T-helper 1 cell treated with Interleukin-12 subunit alpha and Interleukin-12 subunit beta and Interleukin-4 antibody, amounts not matched to agents 30 ng/mL and 1 ng/mL, for 36 hours (primary cell): ENCODE measurements around the gene HNRNPA1. TPM values are rescaled to one million over a fixed set of nuclear protein-coding genes. Genes with fewer than 3 reads are reported as not detected.
"Not testable (repeated sequence)": the region's sequence is repeated elsewhere in the genome, so short reads cannot be mapped to it uniquely, and the experiment has no call there.

Experiments
- intact Hi-C: fragments of 100-400 bp; cut with micrococcal nuclease; formaldehyde crosslinking; loops from one replicate; pipeline ENCODE4 v1.15.1; 2024
- total RNA-seq: library from RNA; stranded (reverse); gene quantifications from 2 replicates; pipeline ENCODE4 v1.2.3, GENCODE V29; 2022

HNRNPA1 gene
- total RNA-seq: 1,289 and 1,304 TPM in 2 replicates

GRCh38 chr12:54280468-54281260, at the start of gene HNRNPA1:
TSS of gene HNRNPA1 (plus strand) at chr12:54280726. CDS start at chr12:54280808, 82 bp downstream.
- intact Hi-C loops: loop anchor here (1.0 to 5.0 kb wide), 13 partner anchors 22 to 1837 kb away; partner anchors contain the start of genes ATP5MC2, CALCOCO1, RPL41 and TARBP2

GRCh38 chr12:54231269-54231668, 49.3 kb upstream of the HNRNPA1 start:
- intact Hi-C loops: not testable (repeated sequence)

- intact Hi-C loops: no loop called here
Measured at GRCh38 chr12:54232790-54233189, 47.7 kb upstream of the HNRNPA1 start.

GRCh38 chr12:54238531-54238930, 42.0 kb upstream of the HNRNPA1 start:
- intact Hi-C loops: no loop called here

GRCh38 chr12:54239620-54240019, 40.9 kb upstream of the HNRNPA1 start:
- intact Hi-C loops: no loop called here

GRCh38 chr12:54240129-54240528, 40.4 kb upstream of the HNRNPA1 start:
- intact Hi-C loops: no loop called here

- intact Hi-C loops: no loop called here
Measured at GRCh38 chr12:54240971-54241588, 39.4 kb upstream of the HNRNPA1 start.

GRCh38 chr12:54246011-54246641, 34.4 kb upstream of the HNRNPA1 start:
- intact Hi-C loops: no loop called here

- intact Hi-C loops: no loop called here
Measured at GRCh38 chr12:54249489-54249888, 31.0 kb upstream of the HNRNPA1 start.

- intact Hi-C loops: loop anchor here (1.0 kb wide), 4 partner anchors 28 to 117 kb away; no protein-coding TSS in a partner anchor
Measured at GRCh38 chr12:54251667-54252284, 28.8 kb upstream of the HNRNPA1 start.

GRCh38 chr12:54253240-54253639, 27.3 kb upstream of the HNRNPA1 start:
- intact Hi-C loops: no loop called here

GRCh38 chr12:54257332-54257731, 23.2 kb upstream of the HNRNPA1 start:
- intact Hi-C loops: no loop called here

- intact Hi-C loops: loop anchor here (2.0 kb wide), 1 partner anchor 23 kb away; the partner anchor contains the start of genes CBX5 and HNRNPA1
Measured at GRCh38 chr12:54258201-54258681, 22.3 kb upstream of the HNRNPA1 start.

GRCh38 chr12:54259194-54260011, 21.1 kb upstream of the HNRNPA1 start:
- intact Hi-C loops: loop anchor here (2.0 kb wide), 1 partner anchor 21 kb away; the partner anchor contains the start of genes CBX5 and HNRNPA1

GRCh38 chr12:54261815-54262402, 18.6 kb upstream of the HNRNPA1 start:
- intact Hi-C loops: no loop called here

GRCh38 chr12:54262403-54262925, 18.1 kb upstream of the HNRNPA1 start:
- intact Hi-C loops: no loop called here

- intact Hi-C loops: no loop called here
Measured at GRCh38 chr12:54265364-54265812, 15.1 kb upstream of the HNRNPA1 start.

GRCh38 chr12:54266852-54267251, 13.7 kb upstream of the HNRNPA1 start:
- intact Hi-C loops: no loop called here

- intact Hi-C loops: no loop called here
Measured at GRCh38 chr12:54270345-54270744, 10.2 kb upstream of the HNRNPA1 start.

GRCh38 chr12:54272214-54272613, 8.3 kb upstream of the HNRNPA1 start:
- intact Hi-C loops: no loop called here
